CD4-positive, alpha-beta T cell treated with Interleukin-15 for 4 hours (primary cell): Measurements from ENCODE around the gene CDKL5.

Experiments used
- DNase-seq: peaks from one replicate; pipeline ENCODE4 v3.0.0-alpha.2; 2020; ENCODE audit warnings: low spot score

Gene CDKL5

GRCh38 chrX:18457000-18457399 is 31.6 kb downstream of the CDKL5 start:
- no peak for DNase-seq

- no peak for DNase-seq
Observed at GRCh38 chrX:18461431-18461830, 36.0 kb downstream of the CDKL5 start.

- no peak for DNase-seq
Observed at GRCh38 chrX:18464499-18464898, 39.1 kb downstream of the CDKL5 start.

- DNase-seq = no peak
Observed at GRCh38 chrX:18465051-18465450, 39.6 kb downstream of the CDKL5 start.

- no peak for DNase-seq
Observed at GRCh38 chrX:18468599-18468998, 43.2 kb downstream of the CDKL5 start.

GRCh38 chrX:18471296-18471695 is 45.9 kb downstream of the CDKL5 start:
- no peak for DNase-seq

GRCh38 chrX:18490806-18491555 is 65.6 kb downstream of the CDKL5 start:
- no peak for DNase-seq

- no peak for DNase-seq
Observed at GRCh38 chrX:18491587-18492340, 66.4 kb downstream of the CDKL5 start.

- no peak for DNase-seq
Observed at GRCh38 chrX:18534949-18535348, 109.5 kb downstream of the CDKL5 start.

- DNase-seq = no peak
Observed at GRCh38 chrX:18537068-18537467, 111.7 kb downstream of the CDKL5 start.

- DNase-seq = no peak
Observed at GRCh38 chrX:18537524-18537923, 112.1 kb downstream of the CDKL5 start.

GRCh38 chrX:18542131-18542530 is 116.7 kb downstream of the CDKL5 start:
- no peak for DNase-seq

GRCh38 chrX:18542905-18543304 is 117.5 kb downstream of the CDKL5 start:
- no peak for DNase-seq

GRCh38 chrX:18543738-18544137 is 118.3 kb downstream of the CDKL5 start:
- DNase-seq = no peak

- DNase-seq = no peak
Observed at GRCh38 chrX:18545771-18546170, 120.4 kb downstream of the CDKL5 start.

- no peak for DNase-seq
Observed at GRCh38 chrX:18548996-18549395, 123.6 kb downstream of the CDKL5 start.

- DNase-seq = no peak
Observed at GRCh38 chrX:18549643-18550042, 124.2 kb downstream of the CDKL5 start.

- DNase-seq = no peak
Observed at GRCh38 chrX:18557879-18558278, 132.5 kb downstream of the CDKL5 start.

- no peak for DNase-seq
Observed at GRCh38 chrX:18558799-18559198, 133.4 kb downstream of the CDKL5 start.

- DNase-seq = no peak
Observed at GRCh38 chrX:18561020-18561419, 135.6 kb downstream of the CDKL5 start.

GRCh38 chrX:18565727-18566126 is 140.3 kb downstream of the CDKL5 start:
- DNase-seq = no peak

- DNase-seq = no peak
Observed at GRCh38 chrX:18566748-18567147, 141.3 kb downstream of the CDKL5 start.

- no peak for DNase-seq
Observed at GRCh38 chrX:18573556-18573955, 148.1 kb downstream of the CDKL5 start.

- DNase-seq = no peak
Observed at GRCh38 chrX:18574591-18574990, 149.2 kb downstream of the CDKL5 start.
